ENCODE results near the gene GLIS2.
A peak's percentile ranks its signal among the peaks of the same experiment; 100 is the strongest.

GLIS2 gene

GRCh38 chr16:4334724-4335495 lies 19.0 kb downstream of the GLIS2 start:
- no peak overlapping the region for H3K4me3 ChIP-seq (ENCODE audit: low read depth, low read length)
- no peak for DNase-seq (ENCODE audit: low read depth)
- TF ChIP-seq, protein P1, sequence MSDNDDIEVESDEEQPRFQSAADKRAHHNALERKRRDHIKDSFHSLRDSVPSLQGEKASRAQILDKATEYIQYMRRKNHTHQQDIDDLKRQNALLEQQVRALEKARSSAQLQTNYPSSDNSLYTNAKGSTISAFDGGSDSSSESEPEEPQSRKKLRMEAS (IDR thresholded peaks at IDR 0.05; ENCODE audit: low read depth, low read length), result no peak
- TF ChIP-seq, protein P2, sequence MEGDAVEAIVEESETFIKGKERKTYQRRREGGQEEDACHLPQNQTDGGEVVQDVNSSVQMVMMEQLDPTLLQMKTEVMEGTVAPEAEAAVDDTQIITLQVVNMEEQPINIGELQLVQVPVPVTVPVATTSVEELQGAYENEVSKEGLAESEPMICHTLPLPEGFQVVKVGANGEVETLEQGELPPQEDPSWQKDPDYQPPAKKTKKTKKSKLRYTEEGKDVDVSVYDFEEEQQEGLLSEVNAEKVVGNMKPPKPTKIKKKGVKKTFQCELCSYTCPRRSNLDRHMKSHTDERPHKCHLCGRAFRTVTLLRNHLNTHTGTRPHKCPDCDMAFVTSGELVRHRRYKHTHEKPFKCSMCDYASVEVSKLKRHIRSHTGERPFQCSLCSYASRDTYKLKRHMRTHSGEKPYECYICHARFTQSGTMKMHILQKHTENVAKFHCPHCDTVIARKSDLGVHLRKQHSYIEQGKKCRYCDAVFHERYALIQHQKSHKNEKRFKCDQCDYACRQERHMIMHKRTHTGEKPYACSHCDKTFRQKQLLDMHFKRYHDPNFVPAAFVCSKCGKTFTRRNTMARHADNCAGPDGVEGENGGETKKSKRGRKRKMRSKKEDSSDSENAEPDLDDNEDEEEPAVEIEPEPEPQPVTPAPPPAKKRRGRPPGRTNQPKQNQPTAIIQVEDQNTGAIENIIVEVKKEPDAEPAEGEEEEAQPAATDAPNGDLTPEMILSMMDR (IDR thresholded peaks at IDR 0.05; ENCODE audit: low read depth, low read length), result no peak
- TF ChIP-seq MYC (IDR thresholded peaks at IDR 0.05; ENCODE audit: low read depth, low read length) (no peak), POLR2A (IDR thresholded peaks at IDR 0.05; ENCODE audit: extremely low read depth, insufficient read length) (no peak)

DNA sequence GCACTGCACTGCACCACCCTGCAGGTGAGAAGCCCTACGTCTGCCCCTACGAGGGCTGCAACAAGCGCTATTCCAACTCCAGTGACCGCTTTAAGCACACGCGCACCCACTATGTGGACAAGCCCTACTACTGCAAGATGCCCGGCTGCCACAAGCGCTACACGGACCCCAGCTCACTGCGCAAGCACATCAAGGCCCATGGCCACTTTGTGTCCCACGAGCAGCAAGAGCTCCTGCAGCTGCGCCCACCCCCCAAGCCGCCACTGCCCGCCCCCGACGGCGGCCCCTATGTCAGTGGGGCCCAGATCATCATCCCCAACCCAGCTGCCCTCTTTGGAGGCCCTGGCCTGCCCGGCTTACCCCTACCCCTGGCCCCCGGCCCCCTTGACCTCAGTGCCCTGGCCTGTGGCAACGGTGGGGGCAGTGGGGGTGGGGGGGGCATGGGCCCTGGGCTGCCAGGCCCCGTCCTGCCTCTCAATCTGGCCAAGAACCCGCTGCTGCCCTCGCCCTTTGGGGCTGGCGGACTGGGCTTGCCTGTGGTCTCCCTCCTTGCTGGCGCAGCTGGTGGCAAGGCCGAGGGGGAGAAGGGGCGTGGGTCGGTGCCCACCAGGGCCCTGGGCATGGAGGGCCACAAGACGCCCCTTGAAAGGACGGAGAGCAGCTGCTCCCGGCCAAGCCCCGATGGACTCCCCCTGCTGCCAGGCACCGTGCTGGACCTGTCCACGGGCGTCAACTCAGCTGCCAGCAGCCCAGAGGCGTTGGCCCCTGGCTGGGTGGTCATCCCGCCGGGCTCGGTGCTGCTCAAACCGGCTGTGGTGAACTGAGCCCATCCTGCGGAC lies 21.1 kb downstream of the GLIS2 start:
- DNase-seq (ENCODE audit: low read depth), result no peak
- H3K4me3 ChIP-seq (ENCODE audit: low read depth, low read length), result no peak overlapping the region
- TF ChIP-seq, protein P2 (IDR thresholded peaks at IDR 0.05; ENCODE audit: low read depth, low read length), result no peak
- TF ChIP-seq, protein P1 (IDR thresholded peaks at IDR 0.05; ENCODE audit: low read depth, low read length), result no peak
- TF ChIP-seq POLR2A (IDR thresholded peaks at IDR 0.05; ENCODE audit: extremely low read depth, insufficient read length) (no peak), MYC (IDR thresholded peaks at IDR 0.05; ENCODE audit: low read depth, low read length) (no peak)

DNA sequence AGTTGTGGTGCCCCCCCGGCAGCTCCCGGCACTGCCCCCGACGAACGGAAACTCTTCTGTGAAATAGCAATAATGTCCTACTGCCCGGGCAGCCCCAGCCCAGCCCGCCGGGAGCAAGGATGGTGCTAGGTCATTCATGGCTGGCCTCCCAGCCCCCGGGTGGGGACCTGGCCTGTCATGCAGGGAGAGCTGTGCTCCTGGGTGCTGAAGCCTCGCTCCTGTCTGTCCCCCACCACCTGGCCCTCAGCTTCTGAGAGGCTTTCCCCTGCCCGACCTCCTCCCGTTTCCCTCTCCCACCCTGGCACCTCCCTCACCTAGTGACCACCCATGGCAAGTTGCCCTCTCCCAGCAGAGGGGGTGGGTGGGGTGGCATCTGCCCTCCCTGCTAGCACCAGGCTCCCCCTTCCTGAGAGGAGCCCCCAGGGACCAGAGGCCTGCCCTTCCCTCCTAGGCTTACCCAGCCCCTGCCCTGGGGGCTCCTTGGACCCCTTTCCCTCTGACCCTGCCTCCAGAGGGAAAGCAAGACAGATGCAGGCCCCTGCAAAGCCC lies 21.7 kb downstream of the GLIS2 start:
- no peak overlapping the region for H3K4me3 ChIP-seq (ENCODE audit: low read depth, low read length)
- no peak for TF ChIP-seq MYC (IDR thresholded peaks at IDR 0.05; ENCODE audit: low read depth, low read length)
- TF ChIP-seq, protein P2 (IDR thresholded peaks at IDR 0.05; ENCODE audit: low read depth, low read length), result no peak
- TF ChIP-seq, protein P1 (IDR thresholded peaks at IDR 0.05; ENCODE audit: low read depth, low read length), result no peak
- no peak for TF ChIP-seq POLR2A (IDR thresholded peaks at IDR 0.05; ENCODE audit: extremely low read depth, insufficient read length)
- no peak for DNase-seq (ENCODE audit: low read depth)

DNA sequence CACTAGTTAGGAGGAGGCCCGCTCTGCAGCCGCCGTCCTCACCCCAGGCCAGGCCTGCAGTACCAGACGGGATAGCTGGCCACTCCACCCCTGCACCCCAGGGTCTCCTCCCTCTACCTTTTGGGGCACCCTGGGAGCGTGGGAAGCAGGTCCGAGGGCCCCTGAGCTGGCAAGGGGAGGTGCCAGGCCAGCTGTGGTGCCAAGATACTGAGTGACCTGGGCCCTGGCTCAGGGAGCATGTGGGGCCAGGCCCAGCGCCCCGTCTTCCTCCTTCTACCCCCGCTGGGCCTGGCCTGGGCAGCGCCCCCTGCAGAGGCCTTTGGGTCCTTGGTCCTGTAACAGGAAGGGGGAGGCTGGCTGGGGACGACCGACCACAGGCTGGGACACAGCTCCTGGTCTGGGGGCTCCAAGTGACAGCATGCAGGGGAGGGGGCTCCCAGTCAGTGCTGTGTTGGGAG lies 22.3 kb downstream of the GLIS2 start:
- DNase-seq (ENCODE audit: low read depth), result no peak
- H3K4me3 ChIP-seq (ENCODE audit: low read depth, low read length), result no peak overlapping the region
- no peak for TF ChIP-seq MYC (IDR thresholded peaks at IDR 0.05; ENCODE audit: low read depth, low read length)
- TF ChIP-seq, protein P2 (IDR thresholded peaks at IDR 0.05; ENCODE audit: low read depth, low read length), result peak; percentile 10

- TF ChIP-seq POLR2A (IDR thresholded peaks at IDR 0.05; ENCODE audit: extremely low read depth, insufficient read length), result no peak
- no peak for TF ChIP-seq MYC (IDR thresholded peaks at IDR 0.05; ENCODE audit: low read depth, low read length)
- no peak for DNase-seq (ENCODE audit: low read depth)
- no peak overlapping the region for H3K4me3 ChIP-seq (ENCODE audit: low read depth, low read length)
Observed at GRCh38 chr16:4338712-4339299, 22.9 kb downstream of the GLIS2 start.

GRCh38 chr16:4339455-4339854 lies 23.6 kb downstream of the GLIS2 start:
- no peak for DNase-seq (ENCODE audit: low read depth)
- TF ChIP-seq POLR2A (IDR thresholded peaks at IDR 0.05; ENCODE audit: extremely low read depth, insufficient read length) (no peak), MYC (IDR thresholded peaks at IDR 0.05; ENCODE audit: low read depth, low read length) (no peak)
- TF ChIP-seq, protein P2 (IDR thresholded peaks at IDR 0.05; ENCODE audit: low read depth, low read length), result no peak
- TF ChIP-seq, protein P1 (IDR thresholded peaks at IDR 0.05; ENCODE audit: low read depth, low read length), result no peak
- H3K4me3 ChIP-seq (ENCODE audit: low read depth, low read length), result no peak overlapping the region
